HepG2 (cell line): ENCODE data around the gene MINDY1. TPM values are rescaled to one million over a fixed set of nuclear protein-coding genes. Genes with fewer than 3 reads are reported as not detected.
A peak's percentile ranks its signal among the peaks of the same experiment; 100 is the strongest.

Experiments used
- ATAC-seq: fragments of 200-7000 bp; cut with Tn5 transposase; 3 replicates; pipeline ENCODE4 v1.9.1; 2020; ENCODE audit warnings: mild to moderate bottlenecking, moderate library complexity
- BruUV-seq: library from RNA; stranded (reverse); fragments of 400-500 nt; replicated peaks from 2 replicates; lab custom pipeline; 2021; lab: Mats Ljungman, UMichigan
- CTCF ChIA-PET: fragments of 300-600 bp; formaldehyde crosslinking; extraction: SDS; loops from one replicate; lab custom pipeline; 2021; ENCODE audit warnings: low total read pairs, inconsistent platforms, low intra/inter-chr PET ratio; lab: Yijun Ruan, JAX
- POLR2A ChIA-PET: fragments of 350-600 bp; sonication (Branson Sonifier 250); formaldehyde crosslinking; loops from one replicate; lab custom pipeline; 2020; ENCODE audit warnings: antibody characterized with exemption, inconsistent platforms; lab: Yijun Ruan, JAX
- DNase-seq: peaks from one replicate; pipeline ENCODE4 v3.0.0-alpha.2; 2015; ENCODE audit warnings: low spot score
- FAIRE-seq: peaks from 3 replicates; lab custom pipeline; 2011; peaks lifted over from hg19 to GRCh38; lab: Jason Lieb, UNC
- H2AFZ ChIP-seq: one replicate; pipeline ENCODE4 v1.6.1; 2011; ENCODE audit warnings: low read length, inconsistent platforms
- H3K27ac ChIP-seq: fragments of 300-600 bp; 3 replicates; pipeline ENCODE4 v1.8.0; 2011; ENCODE audit warnings: mixed run types, mild to moderate bottlenecking, mixed read lengths, low read length, inconsistent platforms; ENCODE audit not compliant: insufficient read depth; ENCODE audit errors: extremely low read length
- H3K27me3 ChIP-seq, 2 experiments: fragments of 200-600 bp in 1 of 2; 2 replicates in 1 of 2; 3 replicates in 1 of 2; pipeline versions ENCODE4 v1.6.0 to v1.8.0; 2011; ENCODE audit warnings: low read length in 2 of 2, mild to moderate bottlenecking in 2 of 2, moderate library complexity in 2 of 2, inconsistent platforms in 1 of 2; ENCODE audit not compliant: insufficient read depth in 2 of 2, control insufficient read depth in 1 of 2
- H3K36me3 ChIP-seq, 2 experiments: fragments of 200-600 bp in 1 of 2; replicated peaks in 1 of 2; 2 replicates in 1 of 2; 3 replicates in 1 of 2; pipeline versions ENCODE4 v1.5.1 to v1.8.0; 2011; ENCODE audit warnings: low read length in 2 of 2, inconsistent platforms in 1 of 2; ENCODE audit not compliant: insufficient read depth in 2 of 2, control insufficient read depth in 1 of 2
- H3K4me1 ChIP-seq: 2 replicates; pipeline ENCODE4 v1.5.1; 2012; ENCODE audit warnings: low read length, inconsistent platforms; ENCODE audit not compliant: insufficient read depth
- H3K4me2 ChIP-seq: 2 replicates; pipeline ENCODE4 v1.6.0; 2011; ENCODE audit warnings: low read depth, low read length, inconsistent platforms
- H3K4me3 ChIP-seq, 3 experiments: fragments of 200-600 bp in 1 of 3; sonication (generic), shearing (Covaris generic) in 1 of 3; replicated peaks in 1 of 3; 2 replicates each; pipeline ENCODE4 v1.5.1; 2011 to 2016; ENCODE audit warnings: low read length in 3 of 3, inconsistent platforms in 2 of 3, low read depth in 2 of 3, mild to moderate bottlenecking in 2 of 3, control low read depth in 1 of 3, mixed read lengths in 1 of 3; ENCODE audit not compliant: insufficient read depth in 1 of 3
- H3K79me2 ChIP-seq: one replicate; pipeline ENCODE4 v1.6.1; 2011; ENCODE audit warnings: low read length, inconsistent platforms; ENCODE audit not compliant: insufficient read depth
- H3K9ac ChIP-seq: 2 replicates; pipeline ENCODE4 v1.6.0; 2011; ENCODE audit warnings: mild to moderate bottlenecking, low read depth, low read length, inconsistent platforms; ENCODE audit not compliant: insufficient read depth
- H3K9me3 ChIP-seq: 2 replicates; pipeline ENCODE4 v1.5.1; 2012; ENCODE audit warnings: mild to moderate bottlenecking, low read length
- H4K20me1 ChIP-seq: 2 replicates; pipeline ENCODE4 v1.6.0; 2011; ENCODE audit warnings: inconsistent platforms, mild to moderate bottlenecking, low read length, moderate library complexity; ENCODE audit not compliant: insufficient read depth
- AHR ChIP-seq: IDR thresholded peaks from 2 replicates; pipeline ENCODE4 v1.6.1; 2018; ENCODE audit warnings: missing genetic modification reagents, missing compliant biosample characterization
- FOSL2 ChIP-seq: sonication (generic); formaldehyde crosslinking; IDR thresholded peaks from 2 replicates; pipeline ENCODE4 v1.4.0; 2020; ENCODE audit warnings: missing genetic modification reagents
- GATA4 ChIP-seq: sonication (generic); IDR thresholded peaks from 2 replicates; pipeline ENCODE4 v1.6.1; 2016; ENCODE audit warnings: antibody characterized with exemption, low read depth, borderline replicate concordance
- IRX3 ChIP-seq: sonication (generic); formaldehyde crosslinking; IDR thresholded peaks from 2 replicates; pipeline ENCODE4 v1.8.1; 2023; ENCODE audit warnings: mild to moderate bottlenecking, low read depth, missing genetic modification reagents, borderline replicate concordance
- KDM2A ChIP-seq: sonication (generic); formaldehyde crosslinking; IDR thresholded peaks from 2 replicates; pipeline ENCODE4 v1.4.0; 2020; ENCODE audit warnings: low read depth, missing genetic modification reagents, borderline replicate concordance
- KLF12 ChIP-seq: sonication (generic); formaldehyde crosslinking; IDR thresholded peaks from 2 replicates; pipeline ENCODE4 v1.4.0; 2020; ENCODE audit warnings: missing genetic modification reagents, borderline replicate concordance
- LCORL ChIP-seq, 2 experiments: fragments of 450-650 bp in 1 of 2; sonication (generic) in 1 of 2; formaldehyde crosslinking in 1 of 2; IDR thresholded peaks; 2 replicates each; pipeline versions ENCODE4 v1.5.0 to v1.6.1; 2017 to 2020; ENCODE audit warnings: antibody characterized with exemption in 1 of 2, missing genetic modification reagents in 1 of 2
- MED8 ChIP-seq: sonication (generic); formaldehyde crosslinking; IDR thresholded peaks from 2 replicates; pipeline ENCODE4 v1.8.1; 2023; ENCODE audit warnings: mild to moderate bottlenecking, missing genetic modification reagents; ENCODE audit not compliant: insufficient replicate concordance
- MYNN ChIP-seq: sonication (generic); formaldehyde crosslinking; IDR thresholded peaks from 2 replicates; pipeline ENCODE4 v1.4.0; 2020; ENCODE audit warnings: mild to moderate bottlenecking, low read depth, missing genetic modification reagents
- PHF5A ChIP-seq: IDR thresholded peaks from one replicate; pipeline ENCODE4 v1.6.1; 2018; ENCODE audit warnings: low read depth, missing genetic modification reagents; ENCODE audit not compliant: unreplicated experiment
- SAFB2 ChIP-seq: sonication (generic); formaldehyde crosslinking; IDR thresholded peaks from 2 replicates; pipeline ENCODE4 v1.5.1; 2020; ENCODE audit warnings: missing genetic modification reagents, low read depth, mild to moderate bottlenecking, borderline replicate concordance
- STAT5B ChIP-seq: sonication (generic); formaldehyde crosslinking; IDR thresholded peaks from 2 replicates; pipeline ENCODE4 v1.4.0; 2020; ENCODE audit warnings: missing genetic modification reagents
- TEAD3 ChIP-seq: optimal IDR thresholded peaks from 2 replicates; pipeline ENCODE3; 2016; ENCODE audit warnings: borderline replicate concordance
- ZBTB7B ChIP-seq: sonication (generic); formaldehyde crosslinking; IDR thresholded peaks from 2 replicates; pipeline ENCODE4 v1.4.0; 2020; ENCODE audit warnings: missing genetic modification reagents
- ZFP36L1 ChIP-seq: sonication (generic); formaldehyde crosslinking; IDR thresholded peaks from 2 replicates; pipeline ENCODE4 v1.8.0; 2022; ENCODE audit warnings: mild to moderate bottlenecking, missing genetic modification reagents, moderate library complexity
- ZNF281 ChIP-seq: sonication (generic); formaldehyde crosslinking; IDR thresholded peaks from 2 replicates; pipeline ENCODE4 v1.4.0; 2020; ENCODE audit warnings: missing genetic modification reagents, borderline replicate concordance
- WGBS: methylation state at CpG from one replicate; pipeline ENCODE4 v1.1.6; 2017; ENCODE audit warnings: low lambda C conversion rate; 5-methylcytosine and 5-hydroxymethylcytosine counted together
- in situ Hi-C: cut with HindIII; loops from 2 replicates; pipeline ENCODE4 v1.10.0; 2017; ENCODE audit warnings: low pct_unique_long_range_greater_than_20kb; ENCODE audit not compliant: extremely low pct_ligation_motif_present
- intact Hi-C: fragments of 100-400 bp; cut with micrococcal nuclease; formaldehyde crosslinking; loops from one replicate; pipeline ENCODE4 v1.10.0; 2022; ENCODE audit not compliant: unreplicated experiment
- polyA plus RNA-seq, 8 experiments: library from polyadenylated mRNA; depleted of rRNA in 3 of 8; stranded (reverse) in 7 of 8; unstranded in 1 of 8; fragments of >200 nt; fragmentation: Illumina TruSeq in 4 of 8; extraction: Trizol in 4 of 8; gene quantifications; 2 replicates each; pipeline versions ENCODE4 v1.2.1 to v1.2.3, GENCODE V29; 2011 to 2016; ENCODE audit warnings: low read depth in 4 of 8, missing spikeins in 1 of 8, mixed read lengths in 1 of 8; ENCODE audit not compliant: insufficient read depth in 1 of 8
- total RNA-seq, 5 experiments: library from RNA; depleted of rRNA; stranded (reverse); fragments of >200 nt; fragmentation: Illumina TruSeq; extraction: Trizol; gene quantifications; 2 replicates each; pipeline ENCODE4 v1.2.3, GENCODE V29; 2016; ENCODE audit warnings: low read depth in 1 of 5
- TF ChIP-seq, protein P1 (sequence below): sonication (generic); formaldehyde crosslinking; IDR thresholded peaks from 2 replicates; pipeline ENCODE4 v1.5.0; 2020; ENCODE audit warnings: missing genetic modification reagents
- TF ChIP-seq, protein P2 (sequence below): sonication (generic); formaldehyde crosslinking; IDR thresholded peaks from 2 replicates; pipeline ENCODE4 v1.4.0; 2020; ENCODE audit warnings: low read depth, mild to moderate bottlenecking, missing genetic modification reagents

MINDY1 gene
- total and polyA plus RNA-seq, 2 of the 13 experiments (the other 11 are each of a cell fraction or from before 2014, with no cell fraction given): 11.1 to 15.0 TPM

DNA sequence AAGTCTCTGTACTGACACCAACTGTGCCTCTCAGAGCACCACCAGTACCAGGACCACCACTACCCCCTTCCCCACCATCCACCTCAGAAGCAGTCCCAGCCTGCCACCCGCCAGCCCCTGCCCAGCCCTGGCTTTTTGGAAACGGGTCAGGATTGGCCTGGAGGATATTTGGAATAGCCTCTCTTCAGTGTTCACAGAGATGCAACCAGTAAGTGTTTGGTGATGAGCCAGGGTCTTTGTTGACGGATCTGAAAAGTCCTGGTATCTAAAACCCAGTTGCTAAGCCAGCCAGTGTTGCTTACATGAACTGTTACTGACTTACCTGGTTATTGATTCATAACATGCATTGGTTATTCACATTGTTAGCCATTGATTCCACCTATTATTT lies 41.9 kb upstream of the MINDY1 start:
- FAIRE-seq (peak; percentile 67), DNase-seq (no peak), ATAC-seq (no peak)
- Histone ChIP-seq H3K9me3 (no peaks in the 10 kb centered on the region), H3K27ac (no peak overlapping the region), H3K4me1 (peaks cover 41% of the 10 kb centered on the region), H3K36me3 (0 out of 5 replicates have a peak, but pooled peaks cover 0 to 7% of the 10 kb centered on the region in 2 experiments), H3K79me2 (no peaks in the 10 kb centered on the region), H3K4me3 (peak overlapping the region; percentile 75 to 79 (median 77); a peak in 5 of 6 replicates), H4K20me1 (no peaks in the 10 kb centered on the region), H3K27me3 (no peaks in the 10 kb centered on the region), H3K9ac (peak overlapping the region; percentile 70), H2AFZ (no peak overlapping the region), H3K4me2 (peak overlapping the region; percentile 91)
- WGBS: 34% methylated on average over 3 of the region's 3 CpGs
- CTCF ChIA-PET: interaction anchor here (1.5 to 1.8 kb wide), 2 partner anchors 24 to 69 kb away, joined by 5 to 6 read pairs; no protein-coding TSS in a partner anchor
- in situ Hi-C loops (no loop called here), intact Hi-C loops (loop anchor here (1.0 to 5.0 kb wide), 2 partner anchors 24 to 41 kb away; partner anchors contain the start of genes MINDY1 and PRUNE1)
- POLR2A ChIA-PET: interaction anchor here (1.0 to 4.1 kb wide), 8 partner anchors 10 to 233 kb away, joined by 3 to 23 read pairs (median 4); partner anchors contain the start of genes ANXA9, CDC42SE1, MINDY1 and MLLT11
- no TSS peak for BruUV-seq
- TF ChIP-seq STAT5B (CRISPR knock-in tag) (0 out of 2 replicates have a peak, but pooled peaks have one; percentile 8), LCORL (IDR thresholded peaks at IDR 0.05) (no peak), LCORL (CRISPR knock-in tag; IDR thresholded peaks at IDR 0.05) (0 out of 2 replicates have a peak, but pooled peaks have one; percentile 74), FOSL2 (CRISPR knock-in tag) (0 out of 2 replicates have a peak, but pooled peaks have one; percentile 0), MED8 (no peak), ZBTB7B (0 out of 2 replicates have a peak, but pooled peaks have one; percentile 76), KLF12 (CRISPR knock-in tag) (no peak), IRX3 (CRISPR knock-in tag) (no peak), SAFB2 (CRISPR knock-in tag) (no peak), TEAD3 (CRISPR knock-in tag) (peak; percentile 61), PHF5A (CRISPR knock-in tag) (peak; percentile 33), KDM2A (no peak; the same call in 1 of the 2 replicates), AHR (no peak), GATA4 (no peak), ZNF281 (0 out of 2 replicates have a peak, but pooled peaks have one; percentile 4), MYNN (CRISPR knock-in tag) (0 out of 2 replicates have a peak, but pooled peaks have one; percentile 13), ZFP36L1 (CRISPR knock-in tag) (0 out of 2 replicates have a peak, but pooled peaks have one; percentile 10)
- TF ChIP-seq, protein P1, sequence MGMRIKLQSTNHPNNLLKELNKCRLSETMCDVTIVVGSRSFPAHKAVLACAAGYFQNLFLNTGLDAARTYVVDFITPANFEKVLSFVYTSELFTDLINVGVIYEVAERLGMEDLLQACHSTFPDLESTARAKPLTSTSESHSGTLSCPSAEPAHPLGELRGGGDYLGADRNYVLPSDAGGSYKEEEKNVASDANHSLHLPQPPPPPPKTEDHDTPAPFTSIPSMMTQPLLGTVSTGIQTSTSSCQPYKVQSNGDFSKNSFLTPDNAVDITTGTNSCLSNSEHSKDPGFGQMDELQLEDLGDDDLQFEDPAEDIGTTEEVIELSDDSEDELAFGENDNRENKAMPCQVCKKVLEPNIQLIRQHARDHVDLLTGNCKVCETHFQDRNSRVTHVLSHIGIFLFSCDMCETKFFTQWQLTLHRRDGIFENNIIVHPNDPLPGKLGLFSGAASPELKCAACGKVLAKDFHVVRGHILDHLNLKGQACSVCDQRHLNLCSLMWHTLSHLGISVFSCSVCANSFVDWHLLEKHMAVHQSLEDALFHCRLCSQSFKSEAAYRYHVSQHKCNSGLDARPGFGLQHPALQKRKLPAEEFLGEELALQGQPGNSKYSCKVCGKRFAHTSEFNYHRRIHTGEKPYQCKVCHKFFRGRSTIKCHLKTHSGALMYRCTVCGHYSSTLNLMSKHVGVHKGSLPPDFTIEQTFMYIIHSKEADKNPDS: no peak
- TF ChIP-seq, protein P2, sequence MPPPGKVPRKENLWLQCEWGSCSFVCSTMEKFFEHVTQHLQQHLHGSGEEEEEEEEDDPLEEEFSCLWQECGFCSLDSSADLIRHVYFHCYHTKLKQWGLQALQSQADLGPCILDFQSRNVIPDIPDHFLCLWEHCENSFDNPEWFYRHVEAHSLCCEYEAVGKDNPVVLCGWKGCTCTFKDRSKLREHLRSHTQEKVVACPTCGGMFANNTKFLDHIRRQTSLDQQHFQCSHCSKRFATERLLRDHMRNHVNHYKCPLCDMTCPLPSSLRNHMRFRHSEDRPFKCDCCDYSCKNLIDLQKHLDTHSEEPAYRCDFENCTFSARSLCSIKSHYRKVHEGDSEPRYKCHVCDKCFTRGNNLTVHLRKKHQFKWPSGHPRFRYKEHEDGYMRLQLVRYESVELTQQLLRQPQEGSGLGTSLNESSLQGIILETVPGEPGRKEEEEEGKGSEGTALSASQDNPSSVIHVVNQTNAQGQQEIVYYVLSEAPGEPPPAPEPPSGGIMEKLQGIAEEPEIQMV (CRISPR knock-in tag): 0 out of 2 replicates have a peak, but pooled peaks have one; percentile 22
